SIG-M5 treated with dmso at 0.1 percent for 504 hours (cell line): Measurements from ENCODE around the gene PHLDA3.

Experiments used
- DNase-seq: peaks from one replicate; lab custom pipeline; 2025; ENCODE audit not compliant: unreplicated experiment; lab: John Stamatoyannopoulos, UW

The PHLDA3 gene

DNA sequence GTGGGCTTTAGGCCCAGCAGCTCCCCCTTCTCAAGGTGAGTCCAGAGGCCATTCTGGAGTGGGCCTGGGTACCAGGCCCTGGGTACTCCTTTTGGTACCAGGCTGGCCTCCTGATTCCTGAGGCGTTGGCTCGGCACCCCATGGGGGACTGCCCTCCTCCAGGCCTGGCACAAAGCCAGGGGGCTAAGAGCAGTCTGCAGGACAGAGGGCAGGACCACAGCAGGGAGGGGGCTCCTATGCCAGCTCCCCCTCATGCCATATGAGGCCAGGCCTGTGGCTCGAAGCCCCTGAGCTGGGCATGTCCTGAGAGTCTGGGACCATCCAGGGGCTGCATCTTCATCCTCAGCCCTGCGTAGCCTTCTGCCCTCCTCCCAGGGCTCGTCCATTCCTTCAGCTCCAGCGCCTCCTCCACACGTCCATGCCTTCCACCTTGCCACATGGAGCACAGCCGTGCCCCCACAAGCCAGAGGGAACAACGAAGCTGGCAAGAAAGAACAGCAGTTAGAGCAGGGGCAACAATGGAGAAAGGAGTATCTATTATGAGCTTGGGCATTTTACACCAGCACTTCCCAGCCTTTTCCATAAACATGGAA lies 3.2 kb downstream of the PHLDA3 start:
- DNase-seq, result no peak

DNA sequence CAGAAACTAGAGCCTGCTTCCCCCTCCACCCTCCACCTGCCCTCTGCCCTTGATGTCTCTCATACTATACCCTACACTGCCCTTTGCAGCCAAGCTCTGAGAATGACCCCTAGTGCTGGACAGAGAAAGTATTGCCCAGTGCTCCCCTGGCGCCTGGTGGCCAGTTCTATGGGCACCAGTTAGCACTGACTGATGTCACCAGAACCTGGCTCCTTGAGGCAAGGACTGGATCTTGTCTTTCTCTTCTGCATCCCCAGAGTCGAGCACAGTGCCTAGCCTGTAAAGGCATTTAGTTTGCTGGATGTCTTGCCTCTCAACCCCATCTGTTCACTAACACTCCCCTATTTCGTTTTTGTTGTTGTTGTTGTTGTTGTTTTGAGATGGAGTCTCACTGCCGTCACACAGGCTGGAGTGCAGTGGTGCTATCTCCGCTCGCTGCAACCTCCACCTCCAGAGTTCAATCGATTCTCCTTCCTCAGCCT lies 5.9 kb downstream of the PHLDA3 start:
- DNase-seq, result no peak

DNA sequence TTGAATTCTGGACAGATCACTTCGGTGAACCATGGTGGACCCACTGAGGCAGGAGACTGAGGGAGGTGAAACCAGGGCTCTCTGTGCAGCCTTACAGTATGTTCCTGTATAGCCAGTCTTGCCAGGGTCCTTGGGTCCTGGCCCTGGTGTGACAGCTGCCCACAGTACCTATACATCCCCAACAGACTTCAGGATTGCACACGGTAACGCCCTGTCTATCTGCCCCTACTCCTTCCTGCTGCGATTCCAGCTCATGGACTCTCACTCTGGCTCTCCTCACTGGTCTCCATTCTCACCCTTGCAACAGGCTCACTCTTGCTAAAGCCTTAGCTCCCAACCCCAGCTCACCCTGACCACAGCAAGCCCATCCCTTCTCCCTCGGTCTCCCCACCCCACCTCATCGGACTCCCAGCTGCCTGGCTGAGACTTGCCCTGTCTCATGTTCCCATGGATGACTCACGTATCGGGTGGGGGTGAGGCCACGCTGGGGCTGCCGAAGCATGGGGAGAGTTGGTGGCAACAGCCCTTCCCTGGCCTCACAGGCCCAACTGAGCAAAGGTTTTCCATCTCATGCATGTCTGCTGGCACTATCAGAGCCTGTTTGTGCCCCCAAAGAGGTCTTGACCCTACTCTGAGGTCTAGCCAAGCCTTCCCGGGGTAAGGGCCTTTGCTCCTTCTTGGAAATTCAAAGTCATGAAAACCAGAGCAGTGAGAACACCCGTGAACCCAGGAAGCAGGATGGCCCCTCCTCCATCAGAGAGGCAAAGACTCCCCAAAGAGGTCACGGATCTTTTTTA lies 7.1 kb downstream of the PHLDA3 start:
- peak; percentile 88 for DNase-seq

DNA sequence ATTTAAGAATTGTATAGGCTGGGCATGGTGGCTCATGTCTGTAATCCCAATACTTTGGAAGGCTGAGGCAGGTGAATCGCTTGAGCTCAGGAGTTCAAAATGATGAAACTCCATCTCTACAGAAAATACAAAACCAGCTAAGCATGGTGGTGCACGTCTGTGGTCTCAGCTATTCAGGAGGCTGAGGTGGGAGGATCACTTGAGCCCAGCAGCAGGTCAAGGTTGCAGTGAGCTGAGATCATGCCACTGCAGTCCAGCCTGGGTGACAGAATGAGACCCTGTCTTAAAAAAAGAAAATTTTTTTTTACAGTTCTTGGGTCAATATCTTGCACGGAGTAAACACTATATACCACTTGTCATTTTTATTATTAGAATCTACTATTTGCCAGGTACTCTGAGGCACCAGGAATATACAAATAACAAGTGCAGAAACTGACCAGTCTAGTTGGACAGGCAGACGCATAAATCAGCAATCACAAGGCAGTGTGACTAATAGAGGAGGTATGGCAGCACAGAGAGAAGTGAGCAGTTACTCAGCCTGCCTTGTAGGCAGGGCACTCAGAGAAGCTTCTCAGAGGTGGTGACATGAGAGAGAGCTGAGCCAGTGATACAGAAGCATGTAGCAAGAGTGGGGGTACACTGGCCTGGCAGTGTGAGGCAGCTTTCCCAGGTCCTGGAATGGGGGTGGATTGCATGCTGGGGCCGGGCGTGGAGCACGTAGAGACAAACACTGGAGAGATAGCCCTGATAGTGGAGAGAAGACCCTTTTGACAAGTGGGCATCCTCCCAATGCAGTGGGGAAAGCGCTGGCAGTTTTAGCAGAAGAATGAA lies 8.0 kb downstream of the PHLDA3 start:
- peak; percentile 89 for DNase-seq

DNA sequence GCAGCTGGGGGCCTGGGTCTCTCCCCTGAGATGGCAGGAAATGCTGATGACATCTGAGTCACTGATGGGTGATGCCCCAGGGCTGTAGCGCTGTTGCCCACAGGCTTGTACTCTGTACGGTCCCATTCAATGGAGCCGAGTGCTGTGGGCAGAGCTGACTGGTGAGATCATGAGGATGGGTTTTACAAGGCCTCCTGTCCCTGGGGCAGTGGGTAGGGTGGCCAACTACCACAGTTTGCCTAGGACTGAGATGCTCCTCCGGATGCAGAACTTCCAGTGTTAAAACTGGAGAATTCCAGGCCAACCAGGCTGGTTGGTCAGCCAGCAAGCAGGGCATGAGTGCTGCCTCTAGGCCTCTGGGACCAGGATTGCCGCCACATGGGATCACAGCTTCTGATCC lies 9.2 kb downstream of the PHLDA3 start:
- DNase-seq, result no peak

DNA sequence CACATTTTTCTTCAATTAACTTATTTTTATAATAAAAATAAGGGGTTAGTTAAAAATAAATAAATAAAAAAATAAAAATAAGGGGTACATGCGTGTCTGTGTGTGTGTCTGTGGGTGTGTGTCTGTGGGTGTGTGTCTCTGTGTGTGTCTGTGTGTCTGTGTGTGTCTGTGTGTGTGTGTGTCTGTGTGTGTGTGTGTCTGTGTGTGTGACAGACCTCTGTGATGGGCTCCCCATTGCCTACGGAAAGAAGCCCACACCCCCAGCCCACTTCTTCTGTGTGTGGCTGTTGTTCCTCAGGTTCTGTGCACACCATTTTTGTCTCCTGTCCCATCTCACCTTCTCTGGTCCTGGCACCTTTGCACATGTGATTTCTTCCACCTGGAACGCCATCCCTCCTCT lies 9.9 kb downstream of the PHLDA3 start:
- DNase-seq, result no peak

DNA sequence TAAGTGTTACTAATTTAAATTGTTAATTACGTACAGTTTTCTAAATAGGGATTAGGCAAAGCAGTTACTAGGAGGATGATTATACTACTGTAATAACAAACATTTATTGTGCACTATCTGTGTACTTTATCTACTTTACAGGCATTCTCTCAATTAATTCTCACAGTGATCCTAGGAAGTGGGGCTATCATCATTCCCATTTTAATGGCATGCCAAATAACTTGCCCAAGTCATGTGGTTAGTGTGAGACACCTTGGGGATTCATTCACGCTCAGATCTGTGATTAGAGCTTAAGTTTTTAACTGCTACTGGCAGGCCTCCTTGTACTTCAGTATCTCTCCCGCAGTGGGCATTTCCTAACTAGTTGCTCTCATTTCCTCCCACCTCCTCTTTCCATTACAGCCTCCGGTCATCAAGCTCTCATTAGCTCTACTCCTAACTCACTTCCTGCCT lies 11.5 kb downstream of the PHLDA3 start:
- no peak for DNase-seq

DNA sequence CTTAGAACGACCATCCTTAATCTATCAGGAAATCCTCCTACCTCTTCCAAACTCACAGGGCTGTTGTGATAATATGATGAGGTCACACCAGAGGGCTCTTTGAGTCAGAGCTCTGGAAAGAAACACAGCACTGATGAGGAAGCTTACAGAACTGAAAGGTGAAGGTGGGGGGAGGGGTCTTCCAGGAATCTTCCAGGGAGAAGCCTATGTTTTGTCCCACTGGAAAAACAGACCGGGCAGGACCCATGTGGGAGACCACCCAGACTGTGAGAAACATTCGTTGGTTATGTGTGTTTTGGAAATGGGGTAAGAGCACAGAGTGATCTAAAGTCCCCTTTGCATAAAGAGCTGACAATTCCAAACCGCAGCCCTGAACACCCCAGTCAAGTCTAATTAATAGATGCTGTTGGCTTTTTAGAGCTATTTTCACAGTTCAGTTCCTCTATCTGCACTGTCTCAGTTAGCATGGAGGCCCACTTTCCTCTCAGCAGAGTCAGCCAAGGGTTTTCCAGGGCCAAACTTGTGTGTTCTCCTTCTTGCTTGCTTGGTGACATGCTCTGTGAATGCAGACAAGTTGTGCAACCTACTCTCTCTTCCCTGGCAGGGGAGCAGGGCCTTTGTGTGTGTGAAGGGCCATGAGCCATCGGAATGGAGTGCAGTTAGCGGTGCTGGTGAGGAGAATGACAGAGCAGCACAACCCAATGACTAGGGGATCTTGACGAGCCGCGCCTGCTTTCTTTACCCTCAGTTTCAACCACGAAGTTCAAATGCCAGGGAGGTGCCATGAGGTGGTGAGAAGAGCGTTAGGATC lies 12.3 kb downstream of the PHLDA3 start:
- DNase-seq, result peak; percentile 98

DNA sequence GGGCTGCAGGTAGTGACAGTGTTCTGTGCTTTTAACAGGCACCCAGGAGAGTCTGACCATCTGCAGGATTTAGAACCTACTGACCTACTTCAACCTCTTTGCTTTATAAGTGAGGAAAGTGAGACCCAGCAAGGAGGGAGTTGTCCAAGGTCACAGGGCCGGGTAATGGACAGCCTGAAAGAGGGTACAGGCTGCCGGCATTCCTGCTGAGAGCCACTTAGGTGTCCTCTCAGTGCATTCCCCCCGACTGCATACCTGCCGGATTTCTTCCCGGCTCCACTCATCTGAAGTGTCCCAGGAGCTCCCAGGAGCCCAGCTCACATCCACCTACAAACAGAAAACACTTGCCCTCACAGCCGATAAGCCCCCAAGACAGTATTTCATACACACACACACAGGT lies 13.9 kb downstream of the PHLDA3 start:
- DNase-seq, result no peak

DNA sequence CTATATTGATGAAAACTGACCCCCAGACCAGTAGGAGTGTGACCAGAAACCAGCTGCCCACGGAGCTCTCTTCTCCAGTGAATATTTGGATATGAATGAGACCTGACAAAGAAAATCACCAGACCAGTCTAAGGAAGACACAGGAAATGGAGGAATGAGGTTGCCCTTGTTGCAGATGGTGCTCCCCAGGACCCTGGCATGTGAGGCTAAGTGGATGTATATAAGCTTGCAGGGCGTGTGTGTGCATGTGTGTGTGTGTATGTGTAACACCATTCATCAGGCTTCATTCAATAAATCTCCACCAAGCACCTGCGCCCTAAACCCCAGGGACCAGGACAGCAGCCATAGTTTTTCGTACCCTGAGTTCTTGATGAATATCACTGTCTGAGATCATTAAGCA lies 14.4 kb downstream of the PHLDA3 start:
- no peak for DNase-seq

DNA sequence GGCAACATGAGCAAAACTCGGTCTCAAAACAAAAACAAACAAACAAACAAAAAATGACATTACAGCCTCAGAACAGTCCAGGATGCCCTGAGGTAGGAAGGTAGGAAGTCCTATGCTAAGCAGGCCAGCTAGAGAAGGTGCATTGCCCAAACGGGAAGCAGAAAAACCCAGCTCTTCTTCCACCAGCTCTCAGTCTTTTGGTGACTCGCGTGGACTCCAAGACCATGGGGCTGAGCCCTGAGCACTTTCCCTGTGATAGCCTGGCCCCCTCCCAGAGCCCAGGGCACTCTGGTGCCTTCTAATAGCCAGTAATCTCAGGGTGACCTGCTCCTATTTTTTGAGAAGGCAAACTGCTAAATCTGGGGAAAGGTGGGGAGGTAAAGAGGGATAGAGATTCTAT lies 16.1 kb downstream of the PHLDA3 start:
- peak; percentile 42 for DNase-seq

DNA sequence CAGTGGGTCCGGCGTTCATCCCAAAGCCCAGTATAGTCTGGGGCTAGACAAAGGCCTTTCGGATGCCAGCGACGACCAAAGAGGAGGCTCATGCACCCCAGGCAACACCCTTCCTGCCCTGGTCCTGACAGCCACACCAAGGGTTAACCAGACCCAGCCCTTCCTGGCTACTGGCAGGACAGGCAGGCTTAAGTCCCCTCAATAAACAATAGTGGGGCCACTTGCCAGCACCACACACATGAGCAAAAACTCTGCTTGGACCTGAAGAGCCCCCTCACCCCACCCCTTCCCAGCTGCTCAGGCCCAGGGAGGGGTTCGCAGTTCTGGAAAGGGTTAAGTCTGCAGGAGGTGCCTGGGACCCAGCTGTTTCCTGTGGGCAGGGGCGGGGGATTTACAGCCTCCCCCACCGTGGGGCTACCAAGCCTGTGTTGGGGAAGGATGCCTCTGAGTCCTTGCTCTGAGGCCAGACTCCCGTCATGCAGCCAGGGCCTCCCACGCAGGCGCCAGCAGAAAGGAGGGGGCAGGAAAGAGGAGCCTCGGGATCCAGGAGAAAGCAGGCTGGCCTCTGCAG lies 18.2 kb downstream of the PHLDA3 start:
- DNase-seq, result no peak

DNA sequence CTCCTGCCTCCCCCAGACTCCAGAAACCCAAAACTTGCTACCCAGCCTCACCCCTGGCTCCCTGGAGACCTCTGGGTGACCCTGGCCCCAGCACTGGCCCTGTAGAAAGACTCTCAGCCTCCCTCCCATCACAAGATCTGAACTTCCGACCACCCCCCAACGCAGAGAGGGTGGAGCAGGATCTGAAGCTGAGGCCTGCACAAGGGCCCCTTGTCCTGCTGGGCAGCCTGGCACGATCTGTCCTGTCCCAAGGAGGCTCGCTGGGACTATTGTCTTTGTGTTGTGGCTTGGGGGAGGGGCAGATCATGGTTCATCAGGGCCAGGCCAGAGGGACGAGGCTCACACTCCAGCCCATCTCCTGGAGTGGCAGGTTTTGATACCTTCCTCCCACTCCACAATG lies 20.0 kb downstream of the PHLDA3 start:
- DNase-seq, result no peak

DNA sequence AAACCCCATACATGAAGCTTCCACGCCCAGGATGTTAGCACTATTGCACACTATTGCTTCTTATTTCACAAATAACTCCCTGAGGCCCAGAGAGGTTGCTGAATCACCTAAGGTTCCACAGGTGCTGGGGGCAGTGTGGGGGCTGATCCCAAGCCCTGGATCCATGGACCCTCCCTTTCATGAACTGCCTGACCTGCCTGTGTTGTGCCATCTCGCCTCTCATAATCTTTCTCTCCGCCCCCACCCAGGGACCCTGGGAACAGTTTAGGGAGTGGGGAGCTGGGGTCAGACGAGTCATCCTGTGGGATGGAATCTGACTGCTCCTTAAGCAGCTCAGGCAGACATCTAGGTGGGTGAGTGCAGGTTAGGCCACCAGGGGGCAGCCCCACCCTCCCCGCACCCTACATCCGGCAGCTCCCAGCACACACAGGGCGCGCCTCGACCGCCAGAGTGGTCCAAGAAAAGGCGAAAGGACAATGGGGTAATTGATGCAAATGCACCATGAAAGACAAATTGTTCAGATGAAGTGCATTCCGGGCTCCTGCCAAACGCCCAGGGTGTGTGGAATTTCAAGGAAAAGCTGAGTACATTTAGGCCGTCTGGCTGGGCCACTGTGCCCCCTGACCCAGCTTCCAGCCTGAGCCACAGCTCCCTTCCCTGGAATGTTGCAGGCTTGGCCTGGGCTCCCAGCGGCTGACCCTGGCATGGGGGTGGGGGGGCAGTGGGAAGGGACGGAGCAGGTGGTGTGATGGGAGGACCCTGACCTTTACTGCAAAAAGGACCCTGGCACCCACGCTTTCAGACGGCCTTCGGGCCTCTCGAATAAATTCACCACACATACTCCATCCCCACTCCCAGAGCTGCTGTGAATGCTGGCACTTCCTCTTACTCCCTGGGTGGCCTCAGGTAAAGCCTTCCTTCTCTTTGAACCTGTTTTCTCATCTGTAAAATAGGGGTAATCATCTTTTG lies 20.8 kb downstream of the PHLDA3 start:
- peak; percentile 73 for DNase-seq

DNA sequence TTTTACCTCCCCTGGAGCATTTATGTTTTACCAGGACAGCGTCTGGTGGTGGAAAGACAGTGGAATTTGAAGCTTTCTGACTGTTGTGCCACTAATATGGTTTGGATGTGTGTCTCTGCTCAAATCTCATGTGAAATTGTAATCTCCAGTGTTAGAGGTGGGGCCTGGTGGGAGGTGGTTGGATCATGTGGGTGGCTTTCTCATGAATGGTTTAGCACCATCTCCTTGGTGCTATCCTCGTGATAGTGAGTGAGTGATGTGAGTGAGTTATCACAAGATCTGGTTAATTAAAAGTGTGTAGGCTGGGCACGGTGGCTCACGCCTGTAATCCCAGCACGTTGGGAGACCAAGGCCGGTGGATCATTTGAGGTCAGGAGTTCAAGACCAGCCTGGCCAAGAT lies 23.7 kb downstream of the PHLDA3 start:
- no peak for DNase-seq

DNA sequence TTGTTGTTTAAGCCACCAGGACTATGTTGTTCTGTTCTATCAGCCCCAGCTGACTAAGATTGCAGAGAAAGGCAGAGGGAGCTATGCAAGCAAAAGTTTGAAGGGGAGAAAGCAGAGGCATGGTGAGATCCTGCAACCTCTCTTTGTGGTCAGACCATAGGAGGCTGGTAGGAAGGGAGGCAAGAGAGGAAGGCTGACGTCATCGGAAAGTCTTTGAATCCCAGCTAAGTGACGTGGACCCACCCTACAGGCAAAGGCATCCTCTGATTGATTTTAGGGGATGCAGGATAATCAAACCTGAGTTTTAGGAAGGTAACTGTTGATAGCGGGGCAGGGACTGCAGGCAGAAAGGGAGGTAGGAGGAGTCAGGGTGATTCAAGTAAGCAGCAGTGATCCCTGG lies 24.2 kb downstream of the PHLDA3 start:
- peak; percentile 54 for DNase-seq

DNA sequence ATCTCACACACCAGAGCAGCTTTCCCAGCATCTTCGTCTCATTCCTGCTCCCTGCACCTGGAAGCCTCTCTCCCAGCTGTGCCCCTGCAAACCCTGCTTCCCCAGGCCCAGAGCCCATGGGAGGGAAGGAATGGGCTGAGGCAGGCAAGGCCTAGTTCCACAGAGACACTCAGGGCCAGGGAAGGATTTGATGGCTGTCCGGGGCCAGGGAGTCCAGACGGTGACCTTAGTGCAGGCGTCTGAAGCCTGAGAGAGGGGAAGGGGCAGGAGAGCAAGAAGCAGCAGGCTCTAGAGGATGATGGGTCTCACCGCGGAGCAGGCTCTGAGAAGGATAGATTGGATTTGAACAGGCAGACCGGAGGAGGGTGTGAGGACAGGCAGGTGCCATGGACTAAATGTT lies 25.2 kb downstream of the PHLDA3 start:
- DNase-seq, result no peak

DNA sequence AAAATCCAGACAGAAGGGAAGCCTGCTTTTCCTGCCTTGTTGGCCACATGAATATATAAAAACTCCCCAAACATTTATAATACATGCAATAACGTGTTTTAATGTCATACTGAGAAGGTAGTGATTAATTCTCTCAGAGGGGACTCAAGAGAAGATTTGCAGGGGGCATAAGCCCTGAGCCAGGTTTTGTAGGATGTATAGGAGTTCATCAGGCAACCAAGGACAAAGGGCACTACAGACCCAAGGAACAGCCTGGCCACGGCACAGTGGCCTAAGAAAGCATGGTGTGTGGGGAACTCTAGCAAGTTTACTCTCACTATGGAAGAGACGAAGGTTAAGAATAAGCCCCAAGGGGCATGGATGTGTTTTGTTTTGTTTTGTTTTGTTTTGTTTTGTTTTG lies 32.0 kb downstream of the PHLDA3 start:
- DNase-seq, result no peak

DNA sequence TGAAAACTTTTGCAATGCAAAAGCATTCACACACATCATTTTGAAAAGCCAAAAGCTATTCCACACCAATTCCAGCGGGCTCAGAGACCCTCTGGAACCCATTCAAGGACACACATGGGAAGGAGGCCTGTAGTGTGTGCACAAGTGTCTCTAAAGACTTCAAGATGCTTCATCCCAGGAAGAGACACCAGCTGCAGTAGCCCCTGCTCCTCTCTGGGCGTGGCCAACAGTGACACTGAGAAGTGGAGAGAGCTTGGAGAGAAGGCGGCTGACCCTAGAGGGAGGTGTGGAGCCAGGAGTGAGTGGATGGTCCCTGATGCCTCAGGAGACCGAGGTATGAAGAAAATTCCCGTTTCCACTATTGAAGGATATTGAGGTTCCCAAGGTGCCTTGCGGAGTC lies 32.6 kb downstream of the PHLDA3 start:
- peak; percentile 50 for DNase-seq
